ENCODE measurements around the gene NLE1.

Gene NLE1

GRCh38 chr17:35144840-35145239 is 2.7 kb upstream of the NLE1 start:
- Histone ChIP-seq H3K9me3 (ENCODE audit: low read depth, low read length) (no peaks in the 10 kb centered on the region), H3K27ac (no peak overlapping the region), H3K9ac (ENCODE audit: insufficient read length) (no peak overlapping the region), H3K36me3 (ENCODE audit: insufficient read depth, low read length) (peaks cover under 1% of the 10 kb centered on the region), H3K4me3 (no peak overlapping the region)
- TF ChIP-seq POLR2AphosphoS5 (IDR thresholded peaks at IDR 0.05; ENCODE audit: borderline replicate concordance, low read depth, low read length) (no peak), FOXP2 (optimal IDR thresholded peaks at IDR 0.05; ENCODE audit: control extremely low read depth, extremely low read length, insufficient read depth) (no peak), EZH2 (IDR thresholded peaks at IDR 0.05) (no peak)
- no peak for DNase-seq (ENCODE audit: low read depth, low spot score)

- no peak for DNase-seq (ENCODE audit: low read depth, low spot score)
- H3K36me3 ChIP-seq (ENCODE audit: insufficient read depth, low read length) = peaks cover 23% of the 10 kb centered on the region
- no peak overlapping the region for H3K9ac ChIP-seq (ENCODE audit: insufficient read length)
- no peak overlapping the region for H3K27ac ChIP-seq
- H3K9me3 ChIP-seq (ENCODE audit: low read depth, low read length) = no peaks in the 10 kb centered on the region
- H3K4me3 ChIP-seq = peak overlapping the region; percentile 95; the same call in 1 of the 2 replicates
- TF ChIP-seq POLR2AphosphoS5 (IDR thresholded peaks at IDR 0.05; ENCODE audit: borderline replicate concordance, low read depth, low read length) (no peak), FOXP2 (optimal IDR thresholded peaks at IDR 0.05; ENCODE audit: control extremely low read depth, extremely low read length, insufficient read depth) (no peak), EZH2 (IDR thresholded peaks at IDR 0.05) (no peak)
Measured at GRCh38 chr17:35142467-35142796, 329 bp upstream of the NLE1 start.

GRCh38 chr17:35138218-35138617 is 3.9 kb downstream of the NLE1 start:
- Histone ChIP-seq H3K27ac (no peak overlapping the region), H3K36me3 (ENCODE audit: insufficient read depth, low read length) (peaks cover 65% of the 10 kb centered on the region)
- no peak for DNase-seq (ENCODE audit: low read depth, low spot score)

GRCh38 chr17:35135322-35135721 is 6.8 kb downstream of the NLE1 start:
- Histone ChIP-seq H3K9me3 (ENCODE audit: low read depth, low read length) (no peaks in the 10 kb centered on the region), H3K27ac (no peak overlapping the region), H3K9ac (ENCODE audit: insufficient read length) (no peak overlapping the region), H3K36me3 (ENCODE audit: insufficient read depth, low read length) (peaks cover 89% of the 10 kb centered on the region), H3K4me3 (no peak overlapping the region)
- DNase-seq (ENCODE audit: low read depth, low spot score) = no peak
- TF ChIP-seq EZH2 (IDR thresholded peaks at IDR 0.05) = no peak
- TF ChIP-seq POLR2AphosphoS5 (IDR thresholded peaks at IDR 0.05; ENCODE audit: borderline replicate concordance, low read depth, low read length) = no peak
- no peak for TF ChIP-seq FOXP2 (optimal IDR thresholded peaks at IDR 0.05; ENCODE audit: control extremely low read depth, extremely low read length, insufficient read depth)

More at GRCh38 chr17:35138218-35138617, 3.9 kb downstream of the NLE1 start:
- no peak overlapping the region for H3K9ac ChIP-seq (ENCODE audit: insufficient read length)
- TF ChIP-seq POLR2AphosphoS5 (IDR thresholded peaks at IDR 0.05; ENCODE audit: borderline replicate concordance, low read depth, low read length) (no peak), FOXP2 (optimal IDR thresholded peaks at IDR 0.05; ENCODE audit: control extremely low read depth, extremely low read length, insufficient read depth) (no peak)
- no peaks in the 10 kb centered on the region for H3K9me3 ChIP-seq (ENCODE audit: low read depth, low read length)
- H3K4me3 ChIP-seq = no peak overlapping the region

GRCh38 chr17:35132816-35133550 is 9.1 kb downstream of the NLE1 start:
- H3K4me3 ChIP-seq = no peak overlapping the region
- no peak for TF ChIP-seq POLR2AphosphoS5 (IDR thresholded peaks at IDR 0.05; ENCODE audit: borderline replicate concordance, low read depth, low read length)
- TF ChIP-seq FOXP2 (optimal IDR thresholded peaks at IDR 0.05; ENCODE audit: control extremely low read depth, extremely low read length, insufficient read depth) = no peak
- TF ChIP-seq EZH2 (IDR thresholded peaks at IDR 0.05) = no peak
- DNase-seq (ENCODE audit: low read depth, low spot score) = no peak
- peaks cover 70% of the 10 kb centered on the region for H3K36me3 ChIP-seq (ENCODE audit: insufficient read depth, low read length)
- no peak overlapping the region for H3K9ac ChIP-seq (ENCODE audit: insufficient read length)
- no peaks in the 10 kb centered on the region for H3K9me3 ChIP-seq (ENCODE audit: low read depth, low read length)
- no peak overlapping the region for H3K27ac ChIP-seq

GRCh38 chr17:35132099-35132498 is 10.0 kb downstream of the NLE1 start:
- TF ChIP-seq FOXP2 (optimal IDR thresholded peaks at IDR 0.05; ENCODE audit: control extremely low read depth, extremely low read length, insufficient read depth) (no peak), EZH2 (IDR thresholded peaks at IDR 0.05) (no peak), POLR2AphosphoS5 (IDR thresholded peaks at IDR 0.05; ENCODE audit: borderline replicate concordance, low read depth, low read length) (no peak)
- H3K36me3 ChIP-seq (ENCODE audit: insufficient read depth, low read length) = peaks cover 62% of the 10 kb centered on the region
- H3K27ac ChIP-seq = no peak overlapping the region
- H3K4me3 ChIP-seq = no peak overlapping the region
- H3K9me3 ChIP-seq (ENCODE audit: low read depth, low read length) = no peaks in the 10 kb centered on the region
- no peak for DNase-seq (ENCODE audit: low read depth, low spot score)
- no peak overlapping the region for H3K9ac ChIP-seq (ENCODE audit: insufficient read length)

GRCh38 chr17:35130392-35130791 is 11.7 kb downstream of the NLE1 start:
- no peak for DNase-seq (ENCODE audit: low read depth, low spot score)
- Histone ChIP-seq H3K36me3 (ENCODE audit: insufficient read depth, low read length) (peaks cover 45% of the 10 kb centered on the region), H3K9ac (ENCODE audit: insufficient read length) (no peak overlapping the region), H3K27ac (no peak overlapping the region), H3K9me3 (ENCODE audit: low read depth, low read length) (no peaks in the 10 kb centered on the region), H3K4me3 (no peak overlapping the region)
- TF ChIP-seq EZH2 (IDR thresholded peaks at IDR 0.05) (no peak), POLR2AphosphoS5 (IDR thresholded peaks at IDR 0.05; ENCODE audit: borderline replicate concordance, low read depth, low read length) (peak; percentile 13; the same call in 1 of the 2 replicates)

GRCh38 chr17:35129973-35130351 is 12.1 kb downstream of the NLE1 start:
- TF ChIP-seq POLR2AphosphoS5 (IDR thresholded peaks at IDR 0.05; ENCODE audit: borderline replicate concordance, low read depth, low read length) = no peak
- TF ChIP-seq FOXP2 (optimal IDR thresholded peaks at IDR 0.05; ENCODE audit: control extremely low read depth, extremely low read length, insufficient read depth) = no peak
- TF ChIP-seq EZH2 (IDR thresholded peaks at IDR 0.05) = no peak
- Histone ChIP-seq H3K4me3 (no peak overlapping the region), H3K27ac (no peak overlapping the region), H3K36me3 (ENCODE audit: insufficient read depth, low read length) (peaks cover 41% of the 10 kb centered on the region), H3K9me3 (ENCODE audit: low read depth, low read length) (no peaks in the 10 kb centered on the region), H3K9ac (ENCODE audit: insufficient read length) (no peak overlapping the region)
- DNase-seq (ENCODE audit: low read depth, low spot score) = no peak

Data from SK-N-MC (cell line).